Fibroblast of villous mesenchyme (primary cell): ENCODE results near the gene TRPC1. TPM values are rescaled to one million over a fixed set of nuclear protein-coding genes. Genes with fewer than 3 reads are reported as not detected.

ENCODE experiments used
- DNase-seq: peaks from one replicate; pipeline ENCODE4 v3.0.0-alpha.2; 2010; ENCODE audit warnings: low read depth
- H3K4me3 ChIP-seq: 2 replicates; pipeline ENCODE4 v1.5.1; 2011; ENCODE audit warnings: low read depth, mild to moderate bottlenecking, low read length
- CTCF ChIP-seq: IDR thresholded peaks from 2 replicates; pipeline ENCODE4 v1.5.1; 2012; ENCODE audit warnings: low read depth, mild to moderate bottlenecking, low read length; ENCODE audit not compliant: insufficient read depth
- total RNA-seq: library from RNA; depleted of rRNA; stranded (reverse); fragments of >200 nt; gene quantifications from 2 replicates; pipeline ENCODE4 v1.2.3, GENCODE V29; 2012

TRPC1 gene
- total RNA-seq, 1 donor: 33.2 TPM

DNA sequence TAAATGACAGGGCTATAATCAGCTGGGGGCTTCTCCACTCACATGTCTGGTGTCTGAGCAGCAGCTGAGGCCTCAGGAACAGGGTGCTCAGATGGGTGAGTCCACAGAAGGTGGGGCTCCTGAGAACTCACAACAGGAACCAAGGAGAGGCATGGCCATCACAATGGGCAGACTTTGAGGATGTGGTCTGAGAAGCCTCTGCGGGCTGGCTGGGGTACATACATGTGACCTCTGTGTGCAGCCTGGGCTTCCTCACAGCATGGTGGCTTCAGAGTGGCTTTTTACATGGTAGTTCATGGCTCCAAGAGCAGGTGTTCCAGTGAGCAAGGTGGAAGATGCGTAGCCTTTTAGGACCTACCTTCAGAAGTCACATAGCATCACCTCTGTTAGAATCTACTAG is 58.8 kb downstream of the TRPC1 start:
- no peak overlapping the region for H3K4me3 ChIP-seq
- no peak for DNase-seq
- TF ChIP-seq CTCF: no peak

DNA sequence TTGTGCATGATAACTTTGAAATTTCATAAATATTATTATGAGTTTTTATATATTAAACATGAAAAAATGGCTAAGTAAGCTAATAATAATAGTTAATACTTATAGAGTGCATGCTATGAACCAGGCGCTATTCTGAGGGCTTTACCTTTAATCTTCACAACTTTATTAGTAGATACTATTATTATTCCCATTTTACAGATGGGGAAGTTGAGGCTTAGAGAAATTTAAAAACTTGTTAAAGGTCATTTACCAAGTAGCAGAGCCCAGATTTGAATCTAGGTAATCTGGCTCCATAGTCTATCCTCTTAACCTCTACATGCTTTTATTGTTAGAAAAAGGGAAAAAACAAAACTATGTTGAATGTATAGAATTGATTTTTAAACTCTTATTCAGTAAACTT is 60.4 kb downstream of the TRPC1 start:
- no peak for TF ChIP-seq CTCF
- DNase-seq: no peak
- no peak overlapping the region for H3K4me3 ChIP-seq

- H3K4me3 ChIP-seq: no peak overlapping the region
- TF ChIP-seq CTCF: no peak
- no peak for DNase-seq
Measured at GRCh38 chr3:142785996-142786395, 62.2 kb downstream of the TRPC1 start.

- H3K4me3 ChIP-seq: no peak overlapping the region
- DNase-seq: no peak
- no peak for TF ChIP-seq CTCF
Measured at GRCh38 chr3:142787719-142788118, 63.9 kb downstream of the TRPC1 start.

DNA sequence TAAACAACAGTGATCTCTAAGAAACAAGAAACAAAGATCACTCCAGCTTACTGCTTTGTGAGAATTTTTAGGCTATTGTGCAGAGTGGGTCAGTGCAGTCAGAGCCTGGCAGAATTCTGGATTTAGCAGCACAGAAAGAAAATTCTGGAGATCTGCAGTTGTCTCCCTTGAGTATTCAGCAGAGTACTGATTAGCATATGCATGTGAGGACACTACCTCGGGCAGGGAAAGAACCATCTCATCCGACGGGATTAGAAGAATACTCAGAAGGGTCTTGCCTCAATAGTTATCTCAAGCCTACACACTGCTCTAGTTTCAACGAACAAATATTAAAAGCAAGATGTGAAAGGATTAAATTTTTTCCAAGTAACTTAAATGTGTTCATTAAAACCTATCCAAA is 70.7 kb downstream of the TRPC1 start:
- no peak for DNase-seq
- no peak for TF ChIP-seq CTCF
- no peak overlapping the region for H3K4me3 ChIP-seq

GRCh38 chr3:142795332-142795731 is 71.5 kb downstream of the TRPC1 start:
- no peak for DNase-seq
- no peak for TF ChIP-seq CTCF
- no peak overlapping the region for H3K4me3 ChIP-seq

DNA sequence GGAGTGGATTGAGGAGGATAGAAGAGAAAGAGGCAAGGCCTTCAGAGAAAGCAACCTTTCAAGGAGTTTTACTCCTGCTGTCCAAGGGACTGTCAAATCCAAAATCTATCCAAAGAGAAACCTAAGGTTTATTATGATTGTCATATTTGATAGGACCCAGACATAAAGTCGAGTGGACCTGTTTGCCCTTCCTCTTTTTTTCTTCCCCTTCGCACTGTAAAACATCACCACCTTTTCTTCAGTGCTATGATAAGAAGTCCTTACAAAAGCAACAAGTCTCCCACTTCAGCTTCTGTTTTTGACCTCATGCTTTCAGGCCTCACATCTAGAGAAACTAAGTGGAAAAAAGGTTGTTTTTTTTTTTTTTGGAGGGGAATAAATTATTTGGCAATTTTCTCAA is 73.0 kb downstream of the TRPC1 start:
- H3K4me3 ChIP-seq: no peak overlapping the region
- DNase-seq: no peak
- no peak for TF ChIP-seq CTCF
